Stimulated activated naive CD8-positive, alpha-beta T cell treated with anti-CD3 and anti-CD28 coated beads, Interleukin-15, Interleukin-2, amounts not matched to agents 100 ng/mL and 50 ng/mL, for 24 hours (primary cell): ENCODE data around the gene TMEM132D.

Experiments
- H3K27ac Mint-ChIP-seq: one replicate; pipeline ENCODE4 v1.8.0; 2021; ENCODE audit warnings: mild to moderate bottlenecking, mixed read lengths
- H3K27me3 Mint-ChIP-seq: one replicate; pipeline ENCODE4 v1.8.0; 2021; ENCODE audit warnings: mixed read lengths
- H3K36me3 Mint-ChIP-seq: one replicate; pipeline ENCODE4 v1.8.0; 2021; ENCODE audit warnings: low read depth, mixed read lengths
- H3K4me1 Mint-ChIP-seq: one replicate; pipeline ENCODE4 v1.8.0; 2021; ENCODE audit warnings: low read depth, mixed read lengths
- H3K4me3 Mint-ChIP-seq: one replicate; pipeline ENCODE4 v1.8.0; 2021; ENCODE audit warnings: mild to moderate bottlenecking, mixed read lengths
- H3K9me3 Mint-ChIP-seq: one replicate; pipeline ENCODE4 v1.8.0; 2021; ENCODE audit warnings: mixed read lengths

TMEM132D gene

GRCh38 chr12:129762436-129762835 is 141.4 kb downstream of the TMEM132D start:
- no peak overlapping the region for H3K27ac Mint-ChIP-seq
- no peaks in the 10 kb centered on the region for H3K4me1 Mint-ChIP-seq
- peaks cover 22% of the 10 kb centered on the region for H3K9me3 Mint-ChIP-seq
- no peak overlapping the region for H3K4me3 Mint-ChIP-seq
- H3K27me3 Mint-ChIP-seq = no peaks in the 10 kb centered on the region
- no peaks in the 10 kb centered on the region for H3K36me3 Mint-ChIP-seq

- Mint-ChIP-seq H3K27ac (no peak overlapping the region), H3K4me1 (no peaks in the 10 kb centered on the region), H3K4me3 (no peak overlapping the region), H3K36me3 (no peaks in the 10 kb centered on the region), H3K27me3 (no peaks in the 10 kb centered on the region), H3K9me3 (no peaks in the 10 kb centered on the region)
Measured at GRCh38 chr12:129753586-129753985, 150.2 kb downstream of the TMEM132D start.

GRCh38 chr12:129750421-129750820 is 153.4 kb downstream of the TMEM132D start:
- H3K27me3 Mint-ChIP-seq = no peaks in the 10 kb centered on the region
- no peaks in the 10 kb centered on the region for H3K4me1 Mint-ChIP-seq
- H3K4me3 Mint-ChIP-seq = no peak overlapping the region
- no peaks in the 10 kb centered on the region for H3K9me3 Mint-ChIP-seq
- no peaks in the 10 kb centered on the region for H3K36me3 Mint-ChIP-seq
- H3K27ac Mint-ChIP-seq = no peak overlapping the region

- no peak overlapping the region for H3K4me3 Mint-ChIP-seq
- no peak overlapping the region for H3K27ac Mint-ChIP-seq
- H3K4me1 Mint-ChIP-seq = no peaks in the 10 kb centered on the region
- H3K9me3 Mint-ChIP-seq = no peaks in the 10 kb centered on the region
- no peaks in the 10 kb centered on the region for H3K27me3 Mint-ChIP-seq
- no peaks in the 10 kb centered on the region for H3K36me3 Mint-ChIP-seq
Measured at GRCh38 chr12:129746318-129746717, 157.5 kb downstream of the TMEM132D start.

GRCh38 chr12:129729170-129729569 is 174.7 kb downstream of the TMEM132D start:
- no peak overlapping the region for H3K27ac Mint-ChIP-seq
- no peaks in the 10 kb centered on the region for H3K36me3 Mint-ChIP-seq
- H3K9me3 Mint-ChIP-seq = peaks cover 5% of the 10 kb centered on the region
- no peaks in the 10 kb centered on the region for H3K27me3 Mint-ChIP-seq
- no peaks in the 10 kb centered on the region for H3K4me1 Mint-ChIP-seq
- no peak overlapping the region for H3K4me3 Mint-ChIP-seq

GRCh38 chr12:129727100-129727499 is 176.7 kb downstream of the TMEM132D start:
- no peaks in the 10 kb centered on the region for H3K27me3 Mint-ChIP-seq
- H3K4me1 Mint-ChIP-seq = no peaks in the 10 kb centered on the region
- no peak overlapping the region for H3K27ac Mint-ChIP-seq
- peaks cover 14% of the 10 kb centered on the region for H3K9me3 Mint-ChIP-seq
- H3K4me3 Mint-ChIP-seq = no peak overlapping the region
- H3K36me3 Mint-ChIP-seq = no peaks in the 10 kb centered on the region

GRCh38 chr12:129723260-129723659 is 180.6 kb downstream of the TMEM132D start:
- Mint-ChIP-seq H3K4me1 (no peaks in the 10 kb centered on the region), H3K36me3 (no peaks in the 10 kb centered on the region), H3K27me3 (no peaks in the 10 kb centered on the region), H3K4me3 (no peak overlapping the region), H3K27ac (no peak overlapping the region), H3K9me3 (peaks cover 17% of the 10 kb centered on the region)

GRCh38 chr12:129720618-129721017 is 183.2 kb downstream of the TMEM132D start:
- Mint-ChIP-seq H3K9me3 (peaks cover 12% of the 10 kb centered on the region), H3K27ac (no peak overlapping the region), H3K36me3 (no peaks in the 10 kb centered on the region), H3K27me3 (no peaks in the 10 kb centered on the region), H3K4me3 (no peak overlapping the region), H3K4me1 (no peaks in the 10 kb centered on the region)

GRCh38 chr12:129719416-129719815 is 184.4 kb downstream of the TMEM132D start:
- Mint-ChIP-seq H3K9me3 (peaks cover 12% of the 10 kb centered on the region), H3K27me3 (no peaks in the 10 kb centered on the region), H3K27ac (no peak overlapping the region)

GRCh38 chr12:129717438-129717837 is 186.4 kb downstream of the TMEM132D start:
- Mint-ChIP-seq H3K27me3 (no peaks in the 10 kb centered on the region), H3K4me3 (no peak overlapping the region), H3K27ac (no peak overlapping the region), H3K36me3 (no peaks in the 10 kb centered on the region), H3K4me1 (no peaks in the 10 kb centered on the region), H3K9me3 (peaks cover 4% of the 10 kb centered on the region)

More at GRCh38 chr12:129719416-129719815, 184.4 kb downstream of the TMEM132D start:
- no peak overlapping the region for H3K4me3 Mint-ChIP-seq
- H3K4me1 Mint-ChIP-seq = no peaks in the 10 kb centered on the region
- no peaks in the 10 kb centered on the region for H3K36me3 Mint-ChIP-seq

GRCh38 chr12:129716825-129717224 is 187.0 kb downstream of the TMEM132D start:
- Mint-ChIP-seq H3K4me1 (no peaks in the 10 kb centered on the region), H3K27me3 (no peaks in the 10 kb centered on the region), H3K36me3 (no peaks in the 10 kb centered on the region), H3K27ac (no peak overlapping the region), H3K9me3 (peaks cover 7% of the 10 kb centered on the region), H3K4me3 (no peak overlapping the region)

GRCh38 chr12:129706716-129707115 is 197.1 kb downstream of the TMEM132D start:
- H3K4me3 Mint-ChIP-seq = no peak overlapping the region
- H3K27ac Mint-ChIP-seq = no peak overlapping the region
- peaks cover 27% of the 10 kb centered on the region for H3K9me3 Mint-ChIP-seq
- H3K4me1 Mint-ChIP-seq = no peaks in the 10 kb centered on the region
- H3K27me3 Mint-ChIP-seq = no peaks in the 10 kb centered on the region
- no peaks in the 10 kb centered on the region for H3K36me3 Mint-ChIP-seq

GRCh38 chr12:129704232-129704830 is 199.5 kb downstream of the TMEM132D start:
- Mint-ChIP-seq H3K36me3 (no peaks in the 10 kb centered on the region), H3K27ac (no peak overlapping the region), H3K4me3 (no peak overlapping the region), H3K27me3 (no peaks in the 10 kb centered on the region), H3K9me3 (peaks cover 28% of the 10 kb centered on the region), H3K4me1 (no peaks in the 10 kb centered on the region)

- H3K9me3 Mint-ChIP-seq = peaks cover 24% of the 10 kb centered on the region
- no peaks in the 10 kb centered on the region for H3K27me3 Mint-ChIP-seq
- H3K27ac Mint-ChIP-seq = no peak overlapping the region
- H3K4me3 Mint-ChIP-seq = no peak overlapping the region
- no peaks in the 10 kb centered on the region for H3K4me1 Mint-ChIP-seq
- no peaks in the 10 kb centered on the region for H3K36me3 Mint-ChIP-seq
Measured at GRCh38 chr12:129701631-129702101, 202.2 kb downstream of the TMEM132D start.

- Mint-ChIP-seq H3K27ac (no peak overlapping the region), H3K9me3 (peaks cover 27% of the 10 kb centered on the region), H3K36me3 (no peaks in the 10 kb centered on the region)
Measured at GRCh38 chr12:129700036-129700435, 203.8 kb downstream of the TMEM132D start.

GRCh38 chr12:129696926-129697325 is 206.9 kb downstream of the TMEM132D start:
- H3K36me3 Mint-ChIP-seq = no peaks in the 10 kb centered on the region
- H3K4me1 Mint-ChIP-seq = no peaks in the 10 kb centered on the region
- no peak overlapping the region for H3K27ac Mint-ChIP-seq
- H3K27me3 Mint-ChIP-seq = peaks cover 5% of the 10 kb centered on the region
- peaks cover 21% of the 10 kb centered on the region for H3K9me3 Mint-ChIP-seq
- no peak overlapping the region for H3K4me3 Mint-ChIP-seq

More at GRCh38 chr12:129700036-129700435, 203.8 kb downstream of the TMEM132D start:
- Mint-ChIP-seq H3K4me3 (no peak overlapping the region), H3K4me1 (no peaks in the 10 kb centered on the region), H3K27me3 (peaks cover 4% of the 10 kb centered on the region)
